Measurements from ENCODE around the gene THEMIS2. TPM values are rescaled to one million over a fixed set of nuclear protein-coding genes. Genes with fewer than 3 reads are reported as not detected.
A peak's percentile ranks its signal among the peaks of the same experiment; 100 is the strongest.

THEMIS2 gene
- total and polyA plus RNA-seq, 9 of the 15 experiments (the other 6 are each of a cell fraction or from before 2014, with no cell fraction given): 2.3 to 12.7 (median 8.0) TPM

GRCh38 chr1:27830621-27831440, 41.5 kb upstream of the THEMIS2 start, which contains the start of gene PPP1R8 (continued):
- TF ChIP-seq, protein P1, sequence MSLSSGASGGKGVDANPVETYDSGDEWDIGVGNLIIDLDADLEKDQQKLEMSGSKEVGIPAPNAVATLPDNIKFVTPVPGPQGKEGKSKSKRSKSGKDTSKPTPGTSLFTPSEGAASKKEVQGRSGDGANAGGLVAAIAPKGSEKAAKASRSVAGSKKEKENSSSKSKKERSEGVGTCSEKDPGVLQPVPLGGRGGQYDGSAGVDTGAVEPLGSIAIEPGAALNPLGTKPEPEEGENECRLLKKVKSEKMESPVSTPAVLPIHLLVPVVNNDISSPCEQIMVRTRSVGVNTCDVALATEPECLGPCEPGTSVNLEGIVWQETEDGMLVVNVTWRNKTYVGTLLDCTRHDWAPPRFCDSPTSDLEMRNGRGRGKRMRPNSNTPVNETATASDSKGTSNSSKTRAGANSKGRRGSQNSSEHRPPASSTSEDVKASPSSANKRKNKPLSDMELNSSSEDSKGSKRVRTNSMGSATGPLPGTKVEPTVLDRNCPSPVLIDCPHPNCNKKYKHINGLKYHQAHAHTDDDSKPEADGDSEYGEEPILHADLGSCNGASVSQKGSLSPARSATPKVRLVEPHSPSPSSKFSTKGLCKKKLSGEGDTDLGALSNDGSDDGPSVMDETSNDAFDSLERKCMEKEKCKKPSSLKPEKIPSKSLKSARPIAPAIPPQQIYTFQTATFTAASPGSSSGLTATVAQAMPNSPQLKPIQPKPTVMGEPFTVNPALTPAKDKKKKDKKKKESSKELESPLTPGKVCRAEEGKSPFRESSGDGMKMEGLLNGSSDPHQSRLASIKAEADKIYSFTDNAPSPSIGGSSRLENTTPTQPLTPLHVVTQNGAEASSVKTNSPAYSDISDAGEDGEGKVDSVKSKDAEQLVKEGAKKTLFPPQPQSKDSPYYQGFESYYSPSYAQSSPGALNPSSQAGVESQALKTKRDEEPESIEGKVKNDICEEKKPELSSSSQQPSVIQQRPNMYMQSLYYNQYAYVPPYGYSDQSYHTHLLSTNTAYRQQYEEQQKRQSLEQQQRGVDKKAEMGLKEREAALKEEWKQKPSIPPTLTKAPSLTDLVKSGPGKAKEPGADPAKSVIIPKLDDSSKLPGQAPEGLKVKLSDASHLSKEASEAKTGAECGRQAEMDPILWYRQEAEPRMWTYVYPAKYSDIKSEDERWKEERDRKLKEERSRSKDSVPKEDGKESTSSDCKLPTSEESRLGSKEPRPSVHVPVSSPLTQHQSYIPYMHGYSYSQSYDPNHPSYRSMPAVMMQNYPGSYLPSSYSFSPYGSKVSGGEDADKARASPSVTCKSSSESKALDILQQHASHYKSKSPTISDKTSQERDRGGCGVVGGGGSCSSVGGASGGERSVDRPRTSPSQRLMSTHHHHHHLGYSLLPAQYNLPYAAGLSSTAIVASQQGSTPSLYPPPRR (CRISPR knock-in tag; IDR thresholded peaks at IDR 0.05; ENCODE audit: borderline replicate concordance): peak; percentile 93; the same call in 1 of the 2 replicates
- TF ChIP-seq, protein P2, sequence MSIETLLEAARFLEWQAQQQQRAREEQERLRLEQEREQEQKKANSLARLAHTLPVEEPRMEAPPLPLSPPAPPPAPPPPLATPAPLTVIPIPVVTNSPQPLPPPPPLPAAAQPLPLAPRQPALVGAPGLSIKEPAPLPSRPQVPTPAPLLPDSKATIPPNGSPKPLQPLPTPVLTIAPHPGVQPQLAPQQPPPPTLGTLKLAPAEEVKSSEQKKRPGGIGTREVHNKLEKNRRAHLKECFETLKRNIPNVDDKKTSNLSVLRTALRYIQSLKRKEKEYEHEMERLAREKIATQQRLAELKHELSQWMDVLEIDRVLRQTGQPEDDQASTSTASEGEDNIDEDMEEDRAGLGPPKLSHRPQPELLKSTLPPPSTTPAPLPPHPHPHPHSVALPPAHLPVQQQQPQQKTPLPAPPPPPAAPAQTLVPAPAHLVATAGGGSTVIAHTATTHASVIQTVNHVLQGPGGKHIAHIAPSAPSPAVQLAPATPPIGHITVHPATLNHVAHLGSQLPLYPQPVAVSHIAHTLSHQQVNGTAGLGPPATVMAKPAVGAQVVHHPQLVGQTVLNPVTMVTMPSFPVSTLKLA (conservative IDR thresholded peaks at IDR 0.05): peak; percentile 46 to 72; a peak in 3 of 4 replicates
- TF ChIP-seq HCFC1 (IDR thresholded peaks at IDR 0.05; ENCODE audit: low read depth, low read length) (peak; percentile 76), CCNT2 (IDR thresholded peaks at IDR 0.05; ENCODE audit: borderline replicate concordance, extremely low read depth, insufficient read length, low read depth, low read length) (peak; percentile 75), PHF21A (IDR thresholded peaks at IDR 0.05; ENCODE audit: borderline replicate concordance, low read depth) (no peak), SUPT5H (IDR thresholded peaks at IDR 0.05) (peak; percentile 98), KDM4B (IDR thresholded peaks at IDR 0.05; ENCODE audit: borderline replicate concordance in 2 of 2, low read depth in 1 of 2) (peak in 1 of 2 experiments; percentile 93; a peak in 2 of 4 replicates), NR2C1 (IDR thresholded peaks at IDR 0.05) (no peak), NR2C1 (tag; IDR thresholded peaks at IDR 0.05) (0 out of 2 replicates have a peak, but pooled peaks have one; percentile 8), ZBED1 (IDR thresholded peaks at IDR 0.05) (peak; percentile 91), KAT8 (IDR thresholded peaks at IDR 0.05; ENCODE audit: low read depth) (peak; percentile 59; the same call in 1 of the 2 replicates)
- TF ChIP-seq, protein P3, sequence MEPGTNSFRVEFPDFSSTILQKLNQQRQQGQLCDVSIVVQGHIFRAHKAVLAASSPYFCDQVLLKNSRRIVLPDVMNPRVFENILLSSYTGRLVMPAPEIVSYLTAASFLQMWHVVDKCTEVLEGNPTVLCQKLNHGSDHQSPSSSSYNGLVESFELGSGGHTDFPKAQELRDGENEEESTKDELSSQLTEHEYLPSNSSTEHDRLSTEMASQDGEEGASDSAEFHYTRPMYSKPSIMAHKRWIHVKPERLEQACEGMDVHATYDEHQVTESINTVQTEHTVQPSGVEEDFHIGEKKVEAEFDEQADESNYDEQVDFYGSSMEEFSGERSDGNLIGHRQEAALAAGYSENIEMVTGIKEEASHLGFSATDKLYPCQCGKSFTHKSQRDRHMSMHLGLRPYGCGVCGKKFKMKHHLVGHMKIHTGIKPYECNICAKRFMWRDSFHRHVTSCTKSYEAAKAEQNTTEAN (CRISPR knock-in tag; IDR thresholded peaks at IDR 0.05): peak; percentile 64
- TF ChIP-seq, protein P4, sequence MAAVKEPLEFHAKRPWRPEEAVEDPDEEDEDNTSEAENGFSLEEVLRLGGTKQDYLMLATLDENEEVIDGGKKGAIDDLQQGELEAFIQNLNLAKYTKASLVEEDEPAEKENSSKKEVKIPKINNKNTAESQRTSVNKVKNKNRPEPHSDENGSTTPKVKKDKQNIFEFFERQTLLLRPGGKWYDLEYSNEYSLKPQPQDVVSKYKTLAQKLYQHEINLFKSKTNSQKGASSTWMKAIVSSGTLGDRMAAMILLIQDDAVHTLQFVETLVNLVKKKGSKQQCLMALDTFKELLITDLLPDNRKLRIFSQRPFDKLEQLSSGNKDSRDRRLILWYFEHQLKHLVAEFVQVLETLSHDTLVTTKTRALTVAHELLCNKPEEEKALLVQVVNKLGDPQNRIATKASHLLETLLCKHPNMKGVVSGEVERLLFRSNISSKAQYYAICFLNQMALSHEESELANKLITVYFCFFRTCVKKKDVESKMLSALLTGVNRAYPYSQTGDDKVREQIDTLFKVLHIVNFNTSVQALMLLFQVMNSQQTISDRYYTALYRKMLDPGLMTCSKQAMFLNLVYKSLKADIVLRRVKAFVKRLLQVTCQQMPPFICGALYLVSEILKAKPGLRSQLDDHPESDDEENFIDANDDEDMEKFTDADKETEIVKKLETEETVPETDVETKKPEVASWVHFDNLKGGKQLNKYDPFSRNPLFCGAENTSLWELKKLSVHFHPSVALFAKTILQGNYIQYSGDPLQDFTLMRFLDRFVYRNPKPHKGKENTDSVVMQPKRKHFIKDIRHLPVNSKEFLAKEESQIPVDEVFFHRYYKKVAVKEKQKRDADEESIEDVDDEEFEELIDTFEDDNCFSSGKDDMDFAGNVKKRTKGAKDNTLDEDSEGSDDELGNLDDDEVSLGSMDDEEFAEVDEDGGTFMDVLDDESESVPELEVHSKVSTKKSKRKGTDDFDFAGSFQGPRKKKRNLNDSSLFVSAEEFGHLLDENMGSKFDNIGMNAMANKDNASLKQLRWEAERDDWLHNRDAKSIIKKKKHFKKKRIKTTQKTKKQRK (IDR thresholded peaks at IDR 0.05; ENCODE audit: borderline replicate concordance, low read depth, low read length): 0 out of 2 replicates have a peak, but pooled peaks have one; percentile 42
- TF ChIP-seq, protein P5, sequence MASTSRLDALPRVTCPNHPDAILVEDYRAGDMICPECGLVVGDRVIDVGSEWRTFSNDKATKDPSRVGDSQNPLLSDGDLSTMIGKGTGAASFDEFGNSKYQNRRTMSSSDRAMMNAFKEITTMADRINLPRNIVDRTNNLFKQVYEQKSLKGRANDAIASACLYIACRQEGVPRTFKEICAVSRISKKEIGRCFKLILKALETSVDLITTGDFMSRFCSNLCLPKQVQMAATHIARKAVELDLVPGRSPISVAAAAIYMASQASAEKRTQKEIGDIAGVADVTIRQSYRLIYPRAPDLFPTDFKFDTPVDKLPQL (IDR thresholded peaks at IDR 0.05; ENCODE audit: extremely low read depth, insufficient read length): peak; percentile 68
